ENCODE measurements around the gene RPA3. TPM values are rescaled to one million over a fixed set of nuclear protein-coding genes. Genes with fewer than 3 reads are reported as not detected.
"Not testable (repeated sequence)": the region's sequence is repeated elsewhere in the genome, so short reads cannot be mapped to it uniquely, and the experiment has no call there.

Gene RPA3
- total RNA-seq, 1 experiment from 2014 or later, result 121 TPM

DNA sequence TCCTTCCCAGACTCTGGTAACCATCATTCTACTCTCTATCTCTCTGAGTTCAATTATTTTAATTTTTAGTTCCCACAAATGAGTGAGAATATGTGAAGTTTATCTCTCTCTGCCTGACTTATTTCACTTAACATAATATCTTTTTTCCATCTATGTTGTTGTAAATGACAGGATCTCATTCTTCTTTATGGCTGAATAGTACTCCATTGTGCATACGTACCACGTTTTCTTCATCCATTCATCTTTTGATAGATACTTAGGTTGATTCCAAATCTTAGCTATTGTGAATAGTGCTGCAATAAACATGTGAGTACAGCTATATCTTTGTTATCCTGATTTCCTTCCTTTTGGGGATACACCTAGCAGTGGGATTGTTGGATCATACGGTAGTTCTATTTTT, 23.9 kb downstream of the RPA3 start:
- DNase-seq (ENCODE audit: low read depth), result no peak

GRCh38 chr7:7693881-7694280, 24.5 kb downstream of the RPA3 start:
- peak; percentile 84 for DNase-seq (ENCODE audit: low read depth)

GRCh38 chr7:7688956-7689355, 29.5 kb downstream of the RPA3 start:
- no peak for DNase-seq (ENCODE audit: low read depth)

GRCh38 chr7:7688310-7688709, 30.1 kb downstream of the RPA3 start:
- DNase-seq (ENCODE audit: low read depth), result no peak

DNA sequence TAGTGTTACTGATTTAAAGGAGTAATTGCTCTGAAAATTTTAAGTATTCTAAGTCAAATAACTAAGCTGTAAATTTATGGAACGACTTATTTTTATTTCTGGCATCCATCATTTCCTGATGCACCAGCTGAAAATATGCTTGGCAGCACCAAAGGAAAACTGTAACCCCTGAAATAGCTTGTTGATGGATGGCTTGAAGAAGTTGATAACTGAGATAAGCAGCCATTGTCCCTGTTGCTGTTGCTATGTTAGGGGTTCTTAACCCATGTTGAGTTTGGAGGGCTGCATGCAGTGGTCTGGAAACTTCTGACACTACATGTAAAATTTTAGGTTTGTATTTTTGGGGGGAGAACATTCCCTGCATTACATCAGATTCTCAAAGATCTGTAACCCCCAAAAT, 30.6 kb downstream of the RPA3 start:
- no peak for DNase-seq (ENCODE audit: low read depth)

GRCh38 chr7:7686811-7687508, 31.4 kb downstream of the RPA3 start:
- DNase-seq (ENCODE audit: low read depth), result no peak

GRCh38 chr7:7682861-7683260, 35.5 kb downstream of the RPA3 start:
- DNase-seq (ENCODE audit: low read depth), result no peak

- DNase-seq (ENCODE audit: low read depth), result no peak
These were observed 36.5 kb downstream of the RPA3 start for GRCh38 chr7:7681936-7682329.

DNA sequence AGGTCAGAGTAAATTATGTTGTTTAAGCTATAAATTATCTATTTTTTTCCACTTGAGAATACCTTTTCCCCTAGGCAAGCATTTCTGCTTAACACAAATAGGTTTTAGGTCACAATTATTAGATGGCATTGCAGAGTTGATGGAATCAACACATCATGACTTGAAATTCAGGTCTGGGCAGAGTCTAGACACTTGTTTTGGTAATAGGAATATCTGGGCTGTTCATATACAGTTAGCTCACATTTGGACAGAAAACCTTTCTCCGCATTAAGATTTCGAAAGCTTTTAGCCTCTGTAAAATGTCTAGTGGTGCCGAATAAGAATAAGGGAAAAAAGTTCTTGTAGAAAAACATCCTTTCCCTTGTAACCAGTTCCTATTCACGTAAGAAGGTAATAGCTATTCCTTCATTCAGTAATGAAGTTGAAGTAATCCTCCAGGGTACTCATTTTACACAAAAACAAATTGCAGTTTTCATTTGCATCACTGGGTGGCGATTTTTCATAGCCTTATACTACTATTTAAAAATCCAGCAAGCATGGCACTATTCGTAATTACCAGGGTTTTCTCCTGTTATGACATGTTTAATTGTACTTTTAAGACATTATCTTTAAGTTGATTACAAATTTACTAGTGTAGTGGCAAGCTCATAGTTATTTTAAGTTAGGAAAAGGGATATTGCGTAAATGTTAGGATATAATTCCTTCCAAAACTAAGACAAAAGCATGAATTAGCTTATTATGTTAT, 37.0 kb downstream of the RPA3 start:
- DNase-seq (ENCODE audit: low read depth), result peak; percentile 69

GRCh38 chr7:7679640-7680039, 38.8 kb downstream of the RPA3 start:
- not testable (repeated sequence) for DNase-seq (ENCODE audit: low read depth)

DNA sequence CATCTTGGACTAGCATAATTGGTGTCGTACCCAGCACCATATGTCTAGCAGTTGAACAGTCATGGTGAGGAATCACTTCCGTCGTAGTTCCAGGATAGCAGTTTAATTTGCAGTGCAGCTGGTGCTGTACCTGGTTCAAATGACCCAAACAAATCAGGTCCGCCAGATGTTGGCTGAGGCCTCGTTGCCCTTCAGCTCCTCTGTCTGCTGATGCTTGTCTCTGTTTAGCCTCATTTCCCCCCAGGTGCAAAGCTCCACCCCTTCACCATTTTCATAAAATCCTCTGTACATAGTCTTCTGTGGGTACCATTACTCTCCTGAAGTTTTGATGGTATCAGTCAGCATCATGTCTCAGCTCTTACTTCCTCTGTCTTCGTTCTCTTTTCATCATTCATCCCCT, 42.7 kb downstream of the RPA3 start:
- no peak for DNase-seq (ENCODE audit: low read depth)

DNA sequence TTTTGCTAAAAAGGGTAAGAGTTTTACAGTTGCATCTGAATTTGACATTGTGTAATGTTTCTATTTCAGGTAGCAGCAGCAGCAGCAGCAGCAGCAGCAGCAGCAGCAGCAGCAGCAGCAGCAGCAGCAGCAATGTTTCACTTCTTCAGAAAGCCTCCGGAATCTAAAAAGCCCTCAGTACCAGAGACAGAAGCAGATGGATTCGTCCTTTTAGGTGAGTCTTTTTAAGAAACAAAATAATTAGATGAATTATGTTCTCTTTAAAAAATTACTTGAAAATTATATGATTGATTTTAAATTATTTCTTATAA, 45.2 kb downstream of the RPA3 start:
- no peak for DNase-seq (ENCODE audit: low read depth)

DNA sequence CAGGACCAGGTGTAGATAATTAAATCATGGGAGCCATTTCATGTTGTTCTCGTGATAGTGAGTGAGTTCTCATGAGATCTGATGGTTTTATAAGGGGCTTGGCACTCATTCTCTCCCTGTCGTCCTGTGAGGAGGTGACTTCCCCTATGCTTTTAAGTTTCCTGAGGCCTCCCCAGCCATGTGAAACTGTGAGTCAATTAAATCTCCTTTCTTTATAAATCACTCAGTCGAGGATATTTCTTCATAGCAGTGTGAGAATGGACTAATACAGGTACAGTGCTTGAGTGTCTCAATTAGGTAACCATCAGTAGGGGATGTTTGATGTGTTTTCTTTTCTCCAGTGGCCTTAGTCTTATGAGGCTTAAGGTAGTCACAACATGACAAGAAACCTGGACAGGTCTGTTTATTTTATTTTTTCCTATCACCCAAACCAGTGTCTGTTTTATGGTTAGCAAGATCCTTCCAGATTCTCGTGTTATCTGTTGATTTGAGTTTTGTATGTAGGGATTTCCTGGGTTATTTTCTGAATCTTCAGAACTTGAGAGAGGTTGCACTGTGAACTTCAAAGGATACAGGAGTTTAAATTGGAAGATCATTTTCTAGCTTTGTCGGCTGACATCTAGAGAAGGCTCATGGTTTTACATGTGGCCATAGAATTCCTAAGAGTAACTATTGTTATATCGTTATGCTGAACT, 45.7 kb downstream of the RPA3 start:
- no peak for DNase-seq (ENCODE audit: low read depth)

- no peak for DNase-seq (ENCODE audit: low read depth)
These were observed 47.0 kb downstream of the RPA3 start for GRCh38 chr7:7671361-7671760.

DNA sequence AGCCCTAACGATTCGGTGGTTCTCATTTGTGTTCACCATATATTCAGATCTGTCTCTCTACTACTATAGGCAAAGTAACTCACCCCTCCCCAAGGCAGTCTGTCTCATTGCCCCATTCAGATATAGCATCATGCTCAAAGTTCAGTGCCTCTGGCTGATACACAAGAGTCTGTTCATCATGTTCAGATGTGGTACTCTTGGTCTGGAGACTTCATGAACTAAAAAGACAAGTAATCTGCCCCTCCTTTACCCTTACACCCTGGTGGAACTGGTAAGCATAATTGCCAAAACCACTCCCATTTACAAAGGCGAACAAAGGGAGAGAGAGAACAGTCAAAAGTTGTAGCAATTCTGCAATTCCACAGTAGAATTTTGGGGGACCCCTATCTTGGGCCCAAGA, 47.9 kb downstream of the RPA3 start:
- DNase-seq (ENCODE audit: low read depth), result no peak

DNA sequence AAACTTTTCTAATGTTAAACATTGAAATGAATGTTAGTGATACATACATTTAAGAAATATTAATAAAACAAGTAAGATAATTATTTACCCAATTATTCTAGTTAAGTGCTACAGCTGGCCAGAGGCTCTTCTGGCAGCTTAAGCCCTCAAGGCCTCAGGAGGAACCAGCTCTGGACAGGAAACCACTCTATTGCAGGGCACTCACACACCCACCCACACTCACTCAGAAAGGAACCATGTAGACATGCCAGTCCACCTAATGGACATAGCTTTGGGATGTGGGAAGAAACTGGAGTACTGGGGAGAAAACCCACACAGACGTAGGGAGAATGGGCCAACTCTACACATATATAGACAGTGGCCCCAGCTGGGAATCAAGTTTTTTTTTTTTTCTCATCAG, 49.7 kb downstream of the RPA3 start:
- no peak for DNase-seq (ENCODE audit: low read depth)

DNA sequence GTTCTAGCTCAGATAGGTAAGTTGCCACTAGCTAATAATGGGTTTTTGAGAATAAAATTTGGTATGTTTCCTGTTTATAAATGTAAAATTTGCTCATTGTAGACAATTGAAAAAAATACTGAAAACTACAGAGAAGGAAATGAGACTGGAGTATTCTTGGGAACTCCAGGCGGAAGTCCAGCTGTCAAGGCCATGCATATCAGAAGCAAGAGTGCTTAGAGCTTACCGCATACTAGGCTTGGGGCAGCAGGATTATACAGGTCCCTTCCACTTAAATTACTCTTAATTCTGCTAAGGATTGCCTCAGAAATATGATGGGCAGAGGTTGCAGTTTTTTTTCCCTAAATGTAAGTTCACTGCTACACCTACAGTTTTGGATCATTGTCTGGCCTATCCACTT, 51.2 kb downstream of the RPA3 start:
- DNase-seq (ENCODE audit: low read depth), result no peak

- no peak for DNase-seq (ENCODE audit: low read depth)
These were observed 53.4 kb downstream of the RPA3 start for GRCh38 chr7:7665031-7665430.

- no peak for DNase-seq (ENCODE audit: low read depth)
These were observed 54.1 kb downstream of the RPA3 start for GRCh38 chr7:7664291-7664690.

- DNase-seq (ENCODE audit: low read depth), result no peak
These were observed 55.9 kb downstream of the RPA3 start for GRCh38 chr7:7662527-7662926.

DNA sequence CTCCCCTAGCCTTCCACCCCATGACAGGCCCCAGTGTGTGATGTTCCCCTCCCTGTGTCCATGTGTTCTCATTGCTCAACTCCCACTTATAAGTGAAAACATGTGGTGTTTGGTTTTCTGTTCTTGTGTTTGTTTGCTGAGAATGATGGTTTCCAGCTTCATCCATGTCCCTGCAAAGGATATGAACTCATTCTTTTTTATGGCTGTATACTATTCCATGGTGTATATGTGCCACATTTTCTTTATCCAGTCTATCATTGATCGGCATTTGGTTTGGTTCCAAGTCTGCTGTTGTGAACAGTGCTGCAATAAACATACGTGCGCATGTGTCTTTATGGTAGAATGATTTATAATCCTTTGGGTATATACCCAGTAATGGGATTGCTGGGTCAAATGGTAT, 61.9 kb downstream of the RPA3 start:
- not testable (repeated sequence) for DNase-seq (ENCODE audit: low read depth)

- no peak for DNase-seq (ENCODE audit: low read depth)
These were observed 63.3 kb downstream of the RPA3 start for GRCh38 chr7:7654964-7655715.
